ENCODE data around the gene TBX4. TPM values are rescaled to one million over a fixed set of nuclear protein-coding genes. Genes with fewer than 3 reads are reported as not detected.

Gene TBX4
- total RNA-seq, 1 experiment from 2014 or later: not detected

DNA sequence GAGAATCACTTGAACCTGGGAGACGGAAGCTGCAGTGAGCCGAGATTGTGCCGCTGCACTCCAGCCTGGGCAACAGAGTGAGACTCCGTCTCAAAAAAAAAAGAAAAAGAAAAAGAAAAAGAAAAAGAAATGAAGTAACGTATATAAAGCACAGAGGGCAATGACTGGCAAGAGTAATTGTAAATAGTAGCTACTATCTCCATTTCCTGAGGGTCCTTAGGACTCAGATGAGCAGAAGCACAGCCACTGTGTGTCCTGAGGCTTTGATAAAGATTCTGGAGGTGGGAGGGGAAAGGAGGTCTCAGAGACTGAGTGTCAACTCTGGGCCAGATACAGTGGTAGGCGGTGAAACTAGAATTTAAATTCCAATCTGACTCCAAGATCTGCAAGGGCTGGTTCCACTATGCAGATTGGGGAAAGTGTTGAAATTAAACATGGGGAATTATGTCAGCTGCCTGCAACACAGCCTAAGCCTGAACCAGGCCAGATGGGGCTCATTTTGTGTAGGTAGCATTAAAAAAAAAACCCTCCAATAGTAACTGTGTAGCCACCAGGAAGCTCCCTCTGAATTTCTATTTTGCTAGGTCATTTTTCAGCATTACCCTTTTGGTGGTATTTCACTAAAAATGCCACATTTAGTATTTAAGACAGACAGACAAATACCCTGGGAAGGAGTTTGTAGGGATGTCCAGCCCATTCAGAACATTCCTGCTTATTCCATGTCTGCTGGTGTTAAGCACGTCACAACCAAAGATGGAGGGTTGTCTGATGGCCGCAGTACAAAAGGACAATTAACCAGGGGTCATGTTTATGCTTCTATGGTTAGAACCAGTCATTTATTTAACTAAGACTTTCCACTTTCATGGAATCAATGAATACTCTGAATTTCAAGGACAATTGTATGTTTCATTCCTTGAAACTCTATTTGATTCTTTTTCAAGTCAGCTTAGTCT, 46.1 kb downstream of the TBX4 start:
- Histone ChIP-seq H3K27ac (ENCODE audit: low read length) (no peak overlapping the region), H3K36me3 (ENCODE audit: insufficient read depth, low read length) (no peaks in the 10 kb centered on the region), H3K9me2 (replicated peaks; ENCODE audit: insufficient read depth, low read length) (no peaks in the 10 kb centered on the region), H3K4me3 (ENCODE audit: low read length) (no peak overlapping the region), H3K4me2 (ENCODE audit: low read depth, low read length, poor library complexity, severe bottlenecking) (no peak overlapping the region), H4K20me1 (ENCODE audit: insufficient read depth, low read depth, low read length) (no peaks in the 10 kb centered on the region), H3K4me1 (ENCODE audit: low read length) (no peaks in the 10 kb centered on the region), H3K79me2 (ENCODE audit: low read length) (no peaks in the 10 kb centered on the region), H2AFZ (ENCODE audit: low read length) (no peak overlapping the region), H3K27me3 (ENCODE audit: low read length) (no peaks in the 10 kb centered on the region), H3K9ac (ENCODE audit: low read length) (no peak overlapping the region), H3K9me3 (ENCODE audit: low read length) (no peaks in the 10 kb centered on the region)
- peak; percentile 11 for DNase-seq

DNA sequence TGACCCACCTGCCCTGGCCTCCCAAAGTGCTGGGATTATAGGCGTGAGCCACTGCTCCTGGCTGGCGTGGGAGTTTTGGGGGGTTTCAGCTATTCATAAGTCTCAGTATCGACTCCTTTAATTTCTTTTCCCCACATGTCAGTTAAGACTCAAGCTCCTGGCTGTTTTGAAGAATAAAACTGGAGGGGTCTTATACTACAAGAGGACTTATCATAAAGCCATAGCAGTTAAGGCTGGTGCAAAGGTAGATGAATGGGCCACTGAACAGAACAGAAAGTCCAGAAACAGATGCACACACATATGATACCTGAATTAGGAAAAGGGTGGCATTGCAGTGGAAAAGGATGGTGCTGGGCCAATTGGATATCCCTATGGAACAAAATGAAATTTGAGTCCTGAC, 47.4 kb downstream of the TBX4 start:
- Histone ChIP-seq H3K36me3 (ENCODE audit: insufficient read depth, low read length) (no peaks in the 10 kb centered on the region), H3K4me1 (ENCODE audit: low read length) (no peaks in the 10 kb centered on the region), H3K4me2 (ENCODE audit: low read depth, low read length, poor library complexity, severe bottlenecking) (no peak overlapping the region), H3K9ac (ENCODE audit: low read length) (no peak overlapping the region), H4K20me1 (ENCODE audit: insufficient read depth, low read depth, low read length) (no peaks in the 10 kb centered on the region), H3K27me3 (ENCODE audit: low read length) (no peaks in the 10 kb centered on the region), H2AFZ (ENCODE audit: low read length) (no peak overlapping the region), H3K9me3 (ENCODE audit: low read length) (no peaks in the 10 kb centered on the region), H3K9me2 (replicated peaks; ENCODE audit: insufficient read depth, low read length) (no peaks in the 10 kb centered on the region), H3K27ac (ENCODE audit: low read length) (no peak overlapping the region), H3K79me2 (ENCODE audit: low read length) (no peaks in the 10 kb centered on the region), H3K4me3 (ENCODE audit: low read length) (no peak overlapping the region)
- no peak for DNase-seq

DNA sequence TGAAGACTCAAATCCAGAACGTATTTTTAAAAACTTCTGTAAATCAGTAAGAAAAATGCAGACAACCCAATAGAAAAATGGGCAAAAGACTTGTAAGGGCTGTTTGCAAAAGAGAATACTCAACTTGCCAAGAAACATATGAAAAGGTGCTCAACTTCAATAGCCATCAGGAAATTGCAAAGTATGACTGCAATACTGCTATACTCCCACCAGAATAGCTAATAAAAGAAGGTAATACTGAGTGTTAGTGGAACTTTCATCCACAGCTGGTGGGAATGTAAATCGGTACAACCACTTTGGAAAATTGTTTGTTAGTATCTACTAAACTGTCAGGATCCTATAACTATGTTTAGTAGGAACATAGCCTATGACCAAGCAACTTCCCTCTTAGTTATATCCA, 48.1 kb downstream of the TBX4 start:
- Histone ChIP-seq H4K20me1 (ENCODE audit: insufficient read depth, low read depth, low read length) (no peaks in the 10 kb centered on the region), H3K4me2 (ENCODE audit: low read depth, low read length, poor library complexity, severe bottlenecking) (no peak overlapping the region), H3K9me2 (replicated peaks; ENCODE audit: insufficient read depth, low read length) (no peaks in the 10 kb centered on the region), H3K36me3 (ENCODE audit: insufficient read depth, low read length) (no peaks in the 10 kb centered on the region), H3K9ac (ENCODE audit: low read length) (no peak overlapping the region), H3K4me3 (ENCODE audit: low read length) (no peak overlapping the region), H3K9me3 (ENCODE audit: low read length) (no peaks in the 10 kb centered on the region), H3K4me1 (ENCODE audit: low read length) (no peaks in the 10 kb centered on the region), H2AFZ (ENCODE audit: low read length) (no peak overlapping the region), H3K27ac (ENCODE audit: low read length) (no peak overlapping the region), H3K27me3 (ENCODE audit: low read length) (no peaks in the 10 kb centered on the region), H3K79me2 (ENCODE audit: low read length) (no peaks in the 10 kb centered on the region)
- DNase-seq: no peak

DNA sequence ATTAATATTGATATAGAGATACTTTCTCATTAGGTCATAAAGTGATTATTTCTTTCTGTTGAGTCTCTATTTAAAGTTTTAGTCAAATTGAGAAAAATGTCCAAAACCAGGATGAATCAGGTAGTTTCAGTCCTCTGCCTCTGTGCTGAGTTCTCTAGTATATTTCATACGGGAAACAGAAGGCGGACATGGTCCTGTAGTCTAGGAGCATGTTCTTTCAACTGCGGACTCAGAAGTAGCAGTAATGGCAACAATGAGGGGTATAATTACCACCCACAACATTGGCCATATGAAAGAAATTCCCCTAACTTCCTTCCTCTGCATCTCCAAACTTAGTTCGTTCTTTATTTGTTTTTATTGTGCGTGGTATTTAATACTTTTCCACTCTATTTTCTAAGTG, 50.1 kb downstream of the TBX4 start:
- no peaks in the 10 kb centered on the region for H3K27me3 ChIP-seq (ENCODE audit: low read length)
- no peak overlapping the region for H3K4me3 ChIP-seq (ENCODE audit: low read length)
- H3K9me2 ChIP-seq (replicated peaks; ENCODE audit: insufficient read depth, low read length): no peaks in the 10 kb centered on the region
- no peak overlapping the region for H3K9ac ChIP-seq (ENCODE audit: low read length)
- H3K4me1 ChIP-seq (ENCODE audit: low read length): no peaks in the 10 kb centered on the region
- no peaks in the 10 kb centered on the region for H3K79me2 ChIP-seq (ENCODE audit: low read length)
- no peaks in the 10 kb centered on the region for H4K20me1 ChIP-seq (ENCODE audit: insufficient read depth, low read depth, low read length)
- no peaks in the 10 kb centered on the region for H3K9me3 ChIP-seq (ENCODE audit: low read length)
- no peak overlapping the region for H3K27ac ChIP-seq (ENCODE audit: low read length)
- peak; percentile 31 for DNase-seq
- H3K4me2 ChIP-seq (ENCODE audit: low read depth, low read length, poor library complexity, severe bottlenecking): no peak overlapping the region
- H3K36me3 ChIP-seq (ENCODE audit: insufficient read depth, low read length): no peaks in the 10 kb centered on the region
- no peak overlapping the region for H2AFZ ChIP-seq (ENCODE audit: low read length)

DNA sequence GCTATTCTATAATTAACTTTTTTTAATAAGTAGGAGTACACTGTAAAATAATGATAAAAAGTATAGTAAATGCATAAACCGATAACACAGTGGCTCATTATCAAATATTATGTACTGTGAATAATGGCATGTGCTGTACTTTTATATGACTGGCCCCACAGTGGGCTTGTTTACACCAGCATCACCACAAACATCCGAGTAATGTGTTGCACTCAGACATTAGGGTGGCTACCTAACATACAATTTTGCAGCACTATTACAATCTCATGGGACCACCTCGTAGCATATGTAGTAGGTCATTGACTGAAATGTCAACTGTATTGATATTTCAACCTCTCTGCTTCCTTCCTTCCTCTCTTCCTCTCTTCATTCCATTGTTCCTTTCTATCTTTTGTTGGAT, 51.7 kb downstream of the TBX4 start:
- H3K79me2 ChIP-seq (ENCODE audit: low read length): no peaks in the 10 kb centered on the region
- H3K4me1 ChIP-seq (ENCODE audit: low read length): no peaks in the 10 kb centered on the region
- H3K27ac ChIP-seq (ENCODE audit: low read length): no peak overlapping the region
- no peaks in the 10 kb centered on the region for H3K36me3 ChIP-seq (ENCODE audit: insufficient read depth, low read length)
- no peaks in the 10 kb centered on the region for H4K20me1 ChIP-seq (ENCODE audit: insufficient read depth, low read depth, low read length)
- no peak overlapping the region for H3K4me3 ChIP-seq (ENCODE audit: low read length)
- DNase-seq: no peak
- no peaks in the 10 kb centered on the region for H3K9me3 ChIP-seq (ENCODE audit: low read length)
- H3K9ac ChIP-seq (ENCODE audit: low read length): no peak overlapping the region
- no peak overlapping the region for H2AFZ ChIP-seq (ENCODE audit: low read length)
- H3K9me2 ChIP-seq (replicated peaks; ENCODE audit: insufficient read depth, low read length): no peaks in the 10 kb centered on the region
- H3K27me3 ChIP-seq (ENCODE audit: low read length): no peaks in the 10 kb centered on the region
- H3K4me2 ChIP-seq (ENCODE audit: low read depth, low read length, poor library complexity, severe bottlenecking): no peak overlapping the region

DNA sequence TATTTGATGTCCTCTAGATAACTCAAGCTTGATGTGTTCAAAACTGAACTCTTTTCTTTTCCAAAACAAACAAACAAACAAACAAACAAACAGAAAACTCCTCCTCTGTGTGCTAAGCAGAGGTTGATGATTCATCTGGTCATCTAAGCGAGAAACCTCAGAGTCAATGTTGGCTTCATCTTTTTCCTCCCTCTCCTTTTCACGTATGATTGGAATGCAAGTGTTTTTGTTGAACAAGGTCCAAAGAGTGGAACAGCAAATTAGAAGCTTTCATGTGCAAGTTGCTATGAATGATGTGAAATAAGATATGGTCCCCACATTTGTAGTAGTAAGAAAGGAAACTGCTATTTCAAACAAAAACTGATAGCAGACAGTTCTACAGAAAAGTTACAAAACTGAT, 52.5 kb downstream of the TBX4 start:
- no peaks in the 10 kb centered on the region for H3K27me3 ChIP-seq (ENCODE audit: low read length)
- H3K4me3 ChIP-seq (ENCODE audit: low read length): no peak overlapping the region
- no peaks in the 10 kb centered on the region for H3K9me3 ChIP-seq (ENCODE audit: low read length)
- no peak overlapping the region for H3K4me2 ChIP-seq (ENCODE audit: low read depth, low read length, poor library complexity, severe bottlenecking)
- H3K27ac ChIP-seq (ENCODE audit: low read length): no peak overlapping the region
- H3K79me2 ChIP-seq (ENCODE audit: low read length): no peaks in the 10 kb centered on the region
- no peak overlapping the region for H3K9ac ChIP-seq (ENCODE audit: low read length)
- peak; percentile 11 for DNase-seq
- no peaks in the 10 kb centered on the region for H4K20me1 ChIP-seq (ENCODE audit: insufficient read depth, low read depth, low read length)
- no peak overlapping the region for H2AFZ ChIP-seq (ENCODE audit: low read length)
- no peaks in the 10 kb centered on the region for H3K9me2 ChIP-seq (replicated peaks; ENCODE audit: insufficient read depth, low read length)
- H3K36me3 ChIP-seq (ENCODE audit: insufficient read depth, low read length): no peaks in the 10 kb centered on the region
- H3K4me1 ChIP-seq (ENCODE audit: low read length): no peaks in the 10 kb centered on the region

DNA sequence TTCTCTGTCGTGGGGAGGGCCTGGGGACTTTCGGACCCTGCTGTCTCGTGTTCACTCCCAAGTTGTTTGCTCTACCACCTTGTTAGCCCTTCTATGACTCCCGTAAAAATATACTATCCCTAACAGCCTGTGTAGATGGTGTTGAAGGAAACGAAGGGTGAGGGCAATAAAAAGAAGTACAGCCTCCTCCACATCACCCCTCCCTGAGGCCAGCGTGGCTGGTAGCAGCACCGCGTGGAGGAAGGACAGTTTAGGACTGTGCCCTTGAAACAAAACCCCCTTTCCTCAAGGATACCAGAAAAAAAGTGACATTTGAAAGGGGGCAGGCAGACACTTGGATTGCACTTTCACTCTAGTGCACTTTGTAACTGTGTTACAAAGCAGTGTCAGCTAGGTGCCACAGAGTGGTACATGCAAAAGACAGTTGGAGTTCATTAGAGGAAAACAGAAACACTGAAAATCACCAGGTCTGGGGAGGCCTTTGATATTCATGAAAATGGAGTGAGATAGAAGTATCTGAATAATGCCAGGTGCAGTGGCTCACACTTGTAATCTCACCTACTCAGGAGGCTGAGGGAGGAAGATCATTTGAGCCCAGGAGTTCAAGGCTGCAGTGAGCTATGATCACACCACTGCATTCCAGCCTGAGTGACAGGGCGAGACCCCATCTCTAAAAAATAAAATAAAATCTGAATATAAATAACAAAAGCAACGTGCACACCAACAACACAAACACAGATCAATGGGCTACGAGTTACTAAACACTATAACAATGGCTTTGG, 53.8 kb downstream of the TBX4 start:
- no peaks in the 10 kb centered on the region for H3K9me3 ChIP-seq (ENCODE audit: low read length)

DNA sequence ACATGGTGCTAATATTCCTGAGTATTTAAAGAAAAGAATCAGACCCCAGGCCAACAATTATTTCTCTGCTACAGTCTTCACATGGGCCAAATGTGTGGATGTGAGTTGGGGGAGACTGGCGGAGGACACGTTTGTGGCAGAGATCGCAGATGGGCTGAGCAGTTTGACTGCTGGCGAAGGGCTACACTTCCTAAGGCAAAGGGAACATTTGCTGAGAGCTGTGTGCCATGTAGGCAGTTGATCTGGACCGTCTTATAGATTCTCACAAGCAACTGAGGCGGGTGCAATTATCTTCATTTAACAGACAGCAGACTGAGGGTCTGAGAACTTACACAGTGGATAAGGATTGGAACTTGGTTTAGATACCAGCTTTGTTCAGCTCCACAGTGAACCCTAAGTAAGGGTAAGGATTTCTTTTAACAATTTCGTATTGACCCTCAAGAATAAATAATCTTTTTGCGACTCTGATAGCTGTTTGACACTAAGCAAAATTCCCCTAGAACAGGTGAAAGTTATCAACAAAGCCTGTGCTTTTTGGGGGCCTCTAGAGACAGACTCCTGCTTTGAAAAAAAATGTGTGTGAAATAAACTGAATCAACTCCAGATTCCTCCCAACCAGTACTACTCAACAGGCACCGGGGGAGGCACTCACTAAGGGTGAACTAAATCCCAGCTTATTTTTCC, 55.3 kb downstream of the TBX4 start:
- Histone ChIP-seq H3K9me2 (replicated peaks; ENCODE audit: insufficient read depth, low read length) (no peaks in the 10 kb centered on the region), H3K9ac (ENCODE audit: low read length) (no peak overlapping the region), H4K20me1 (ENCODE audit: insufficient read depth, low read depth, low read length) (no peaks in the 10 kb centered on the region), H3K4me2 (ENCODE audit: low read depth, low read length, poor library complexity, severe bottlenecking) (no peak overlapping the region), H3K27me3 (ENCODE audit: low read length) (no peaks in the 10 kb centered on the region), H3K4me1 (ENCODE audit: low read length) (no peaks in the 10 kb centered on the region), H3K36me3 (ENCODE audit: insufficient read depth, low read length) (no peaks in the 10 kb centered on the region), H3K79me2 (ENCODE audit: low read length) (no peaks in the 10 kb centered on the region), H3K27ac (ENCODE audit: low read length) (no peak overlapping the region), H3K9me3 (ENCODE audit: low read length) (no peaks in the 10 kb centered on the region), H2AFZ (ENCODE audit: low read length) (no peak overlapping the region), H3K4me3 (ENCODE audit: low read length) (no peak overlapping the region)
- peak; percentile 28 for DNase-seq

More for the DNA sequence above, 53.8 kb downstream of the TBX4 start:
- Histone ChIP-seq H3K79me2 (ENCODE audit: low read length) (no peaks in the 10 kb centered on the region), H3K9ac (ENCODE audit: low read length) (no peak overlapping the region), H3K4me1 (ENCODE audit: low read length) (no peaks in the 10 kb centered on the region), H3K4me2 (ENCODE audit: low read depth, low read length, poor library complexity, severe bottlenecking) (no peak overlapping the region), H3K27ac (ENCODE audit: low read length) (no peak overlapping the region), H3K4me3 (ENCODE audit: low read length) (no peak overlapping the region), H4K20me1 (ENCODE audit: insufficient read depth, low read depth, low read length) (no peaks in the 10 kb centered on the region), H3K27me3 (ENCODE audit: low read length) (no peaks in the 10 kb centered on the region), H3K9me2 (replicated peaks; ENCODE audit: insufficient read depth, low read length) (no peaks in the 10 kb centered on the region), H3K36me3 (ENCODE audit: insufficient read depth, low read length) (no peaks in the 10 kb centered on the region), H2AFZ (ENCODE audit: low read length) (no peak overlapping the region)
- peak; percentile 16 for DNase-seq
